Measurements from ENCODE around the gene THNSL1. TPM values are rescaled to one million over a fixed set of nuclear protein-coding genes. Genes with fewer than 3 reads are reported as not detected.

The THNSL1 gene
- total and polyA plus RNA-seq, 2 of the 8 experiments (the other 6 are each of a cell fraction or from before 2014, with no cell fraction given), result 1.4 to 3.1 TPM

- no peak overlapping the region for H4K5ac ChIP-seq (ENCODE audit: insufficient read length, low read depth, low read length)
- H3K4me2 ChIP-seq (ENCODE audit: insufficient read depth in 1 of 2, low read depth in 2 of 2, low read length in 2 of 2), result no peak overlapping the region
- WGBS, 2 experiments (ENCODE audit: extremely low coverage in 1 of 2, insufficient coverage in 1 of 2, insufficient read length in 1 of 2, insufficient replicate concordance in 2 of 2, low coverage in 1 of 2, low lambda C conversion rate in 2 of 2, missing lambda C conversion rate in 1 of 2), result 91% methylated on average over 8 of the region's 8 CpGs; no CpG with 5 or more reads in 1 of the 2 experiments
- H2AFZ ChIP-seq (ENCODE audit: low read length), result no peak overlapping the region
- H3K79me2 ChIP-seq (ENCODE audit: control insufficient read depth in 1 of 2, insufficient read depth in 2 of 2, low read length in 2 of 2), result no peaks in the 10 kb centered on the region
- no peak overlapping the region for H2BK12ac ChIP-seq (ENCODE audit: low read depth, low read length)
- no peaks in the 10 kb centered on the region for H3K4me1 ChIP-seq (replicated peaks in 1 of 4; ENCODE audit: control insufficient read depth in 3 of 4, insufficient read depth in 4 of 4, low read length in 3 of 4)
- no peak overlapping the region for H3K4me3 ChIP-seq (ENCODE audit: extremely low read depth in 1 of 4, insufficient read depth in 2 of 4, low read depth in 3 of 4, low read length in 4 of 4)
- no peak overlapping the region for H3K4ac ChIP-seq (replicated peaks; ENCODE audit: insufficient read length, low read depth, low read length)
- no peaks in the 10 kb centered on the region for H4K20me1 ChIP-seq (replicated peaks in 1 of 2; ENCODE audit: control insufficient read depth in 1 of 2, insufficient read depth in 2 of 2, low read length in 2 of 2)
- H3K9ac ChIP-seq (replicated peaks in 1 of 4; ENCODE audit: extremely low read depth in 1 of 4, low read depth in 3 of 4, low read length in 3 of 4), result no peak overlapping the region
- no peak overlapping the region for H3K27ac ChIP-seq (ENCODE audit: low read depth, low read length)
- no peak for FAIRE-seq
- no peak overlapping the region for H3K56ac ChIP-seq (replicated peaks; ENCODE audit: insufficient read length, low read depth, low read length)
- no peaks in the 10 kb centered on the region for H3K36me3 ChIP-seq (ENCODE audit: control insufficient read depth in 2 of 4, insufficient read depth in 4 of 4, low read length in 3 of 4)
- no peak overlapping the region for H4K91ac ChIP-seq (replicated peaks; ENCODE audit: insufficient read length, low read length)
- no peaks in the 10 kb centered on the region for H3K79me1 ChIP-seq (ENCODE audit: low read depth, low read length)
- H2BK120ac ChIP-seq (replicated peaks; ENCODE audit: low read depth, low read length), result no peak overlapping the region
- no peak overlapping the region for H2BK15ac ChIP-seq (ENCODE audit: low read length)
- H4K8ac ChIP-seq (ENCODE audit: extremely low read depth, insufficient read depth, low read length), result no peak overlapping the region
- no peak overlapping the region for H3K23ac ChIP-seq (ENCODE audit: insufficient read length)
- H3K18ac ChIP-seq (ENCODE audit: extremely low read depth, low read length), result no peak overlapping the region
- no peak overlapping the region for H2AK5ac ChIP-seq (ENCODE audit: low read depth, low read length)
- no peaks in the 10 kb centered on the region for H3K23me2 ChIP-seq (ENCODE audit: low read depth, low read length)
- DNase-seq (ENCODE audit: low read depth in 1 of 2, low spot score in 2 of 2), result no peak
- POLR2A ChIA-PET (ENCODE audit: partially characterized antibody), result no interaction called here
- H3K27me3 ChIP-seq (replicated peaks in 1 of 4; ENCODE audit: control insufficient read depth in 3 of 4, extremely low read depth in 1 of 4, insufficient read depth in 3 of 4, low read length in 3 of 4), result no peaks in the 10 kb centered on the region
- no peaks in the 10 kb centered on the region for H3K9me3 ChIP-seq (ENCODE audit: insufficient read depth in 2 of 2, low read depth in 1 of 2, low read length in 1 of 2)
- H2BK20ac ChIP-seq (ENCODE audit: low read length), result no peak overlapping the region
- CTCF ChIA-PET (ENCODE audit: partially characterized antibody), result interaction anchor here (0.6 to 2.6 kb wide), 3 partner anchors 54 to 193 kb away, joined by 3 to 10 read pairs (median 4); no protein-coding TSS in a partner anchor
- no peak overlapping the region for H2BK5ac ChIP-seq (ENCODE audit: low read depth, low read length)
- H3K14ac ChIP-seq (ENCODE audit: insufficient read length), result no peak overlapping the region
- TF ChIP-seq SIRT6 (IDR thresholded peaks at IDR 0.05; ENCODE audit: low read length) (no peak), POLR2A (IDR thresholded peaks at IDR 0.05; ENCODE audit: control extremely low read depth in 1 of 2, low read depth in 2 of 2, low read length in 2 of 2) (no peak), CTBP2 (IDR thresholded peaks at IDR 0.05; ENCODE audit: borderline replicate concordance, insufficient read depth, insufficient read length, low read length) (no peak), JUN (IDR thresholded peaks at IDR 0.05; ENCODE audit: low read depth, low read length) (no peak), SUZ12 (IDR thresholded peaks at IDR 0.05; ENCODE audit: low read length) (no peak), CHD2 (IDR thresholded peaks at IDR 0.05; ENCODE audit: low read length) (no peak), RFX5 (IDR thresholded peaks at IDR 0.05; ENCODE audit: borderline replicate concordance, low read depth, low read length) (no peak), GTF2F1 (IDR thresholded peaks at IDR 0.05; ENCODE audit: borderline replicate concordance, low read depth, low read length) (no peak), TAF1 (IDR thresholded peaks at IDR 0.05; ENCODE audit: low read depth, low read length) (no peak), KDM1A (IDR thresholded peaks at IDR 0.05; ENCODE audit: borderline replicate concordance, low read length) (no peak), RAD21 (IDR thresholded peaks at IDR 0.05 in 1 of 2, conservative IDR thresholded peaks at IDR 0.05 in 1 of 2; ENCODE audit: low read depth in 2 of 2, low read length in 2 of 2) (no peak), BACH1 (IDR thresholded peaks at IDR 0.05; ENCODE audit: low read length) (no peak)
- TF ChIP-seq, protein P1, sequence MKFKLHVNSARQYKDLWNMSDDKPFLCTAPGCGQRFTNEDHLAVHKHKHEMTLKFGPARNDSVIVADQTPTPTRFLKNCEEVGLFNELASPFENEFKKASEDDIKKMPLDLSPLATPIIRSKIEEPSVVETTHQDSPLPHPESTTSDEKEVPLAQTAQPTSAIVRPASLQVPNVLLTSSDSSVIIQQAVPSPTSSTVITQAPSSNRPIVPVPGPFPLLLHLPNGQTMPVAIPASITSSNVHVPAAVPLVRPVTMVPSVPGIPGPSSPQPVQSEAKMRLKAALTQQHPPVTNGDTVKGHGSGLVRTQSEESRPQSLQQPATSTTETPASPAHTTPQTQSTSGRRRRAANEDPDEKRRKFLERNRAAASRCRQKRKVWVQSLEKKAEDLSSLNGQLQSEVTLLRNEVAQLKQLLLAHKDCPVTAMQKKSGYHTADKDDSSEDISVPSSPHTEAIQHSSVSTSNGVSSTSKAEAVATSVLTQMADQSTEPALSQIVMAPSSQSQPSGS (IDR thresholded peaks at IDR 0.05; ENCODE audit: low read length), result no peak
Observed at GRCh38 chr10:25024528-25024927, 8.1 kb downstream of the THNSL1 start.
